NOMO-1 treated with dmso at 0.1 percent for 144 hours (cell line): ENCODE measurements around the gene DIP2A.
"Not testable (repeated sequence)": the region's sequence is repeated elsewhere in the genome, so short reads cannot be mapped to it uniquely, and the experiment has no call there.

Experiments used
- DNase-seq: peaks from one replicate; lab custom pipeline; 2025; ENCODE audit not compliant: unreplicated experiment; lab: John Stamatoyannopoulos, UW

The DIP2A gene

GRCh38 chr21:46448108-46448507 lies 10.6 kb upstream of the DIP2A start:
- DNase-seq, result no peak

GRCh38 chr21:46448855-46449254 lies 9.8 kb upstream of the DIP2A start:
- not testable (repeated sequence) for DNase-seq

- DNase-seq, result no peak
These were observed 6.0 kb upstream of the DIP2A start for GRCh38 chr21:46452710-46453109.

- DNase-seq, result no peak
These were observed 4.5 kb upstream of the DIP2A start for GRCh38 chr21:46454142-46454541.

- no peak for DNase-seq
These were observed 3.9 kb upstream of the DIP2A start for GRCh38 chr21:46454634-46455390.

- no peak for DNase-seq
These were observed 2.9 kb upstream of the DIP2A start for GRCh38 chr21:46455575-46456385.

- DNase-seq, result no peak
These were observed 1.9 kb upstream of the DIP2A start for GRCh38 chr21:46456750-46457149.

- DNase-seq, result peak; percentile 64
These were observed 833 bp upstream of the DIP2A start for GRCh38 chr21:46457801-46458314.

GRCh38 chr21:46459024-46459355 lies 299 bp downstream of the DIP2A start:
- no peak for DNase-seq

- DNase-seq, result peak; percentile 3
These were observed 843 bp downstream of the DIP2A start for GRCh38 chr21:46459356-46460112.

- no peak for DNase-seq
These were observed 3.2 kb downstream of the DIP2A start for GRCh38 chr21:46461909-46462308.

GRCh38 chr21:46465153-46465552 lies 6.5 kb downstream of the DIP2A start:
- DNase-seq, result not testable (repeated sequence)

GRCh38 chr21:46465651-46466050 lies 7.0 kb downstream of the DIP2A start:
- DNase-seq, result peak; percentile 0

- no peak for DNase-seq
These were observed 9.6 kb downstream of the DIP2A start for GRCh38 chr21:46468108-46468774.

- DNase-seq, result no peak
These were observed 10.6 kb downstream of the DIP2A start for GRCh38 chr21:46469275-46469674.

GRCh38 chr21:46471514-46471913 lies 12.8 kb downstream of the DIP2A start:
- no peak for DNase-seq

GRCh38 chr21:46472246-46472645 lies 13.6 kb downstream of the DIP2A start:
- DNase-seq, result peak; percentile 57

GRCh38 chr21:46474382-46474781 lies 15.7 kb downstream of the DIP2A start:
- DNase-seq, result no peak

GRCh38 chr21:46475296-46475695 lies 16.6 kb downstream of the DIP2A start:
- no peak for DNase-seq

- DNase-seq, result no peak
These were observed 19.1 kb downstream of the DIP2A start for GRCh38 chr21:46477765-46478164.

GRCh38 chr21:46478910-46479309 lies 20.2 kb downstream of the DIP2A start:
- no peak for DNase-seq
